ENCODE measurements around the gene GMDS.
"Not testable (repeated sequence)": the region's sequence is repeated elsewhere in the genome, so short reads cannot be mapped to it uniquely, and the experiment has no call there.

GMDS gene

GRCh38 chr6:1708820-1709219 is 536.6 kb downstream of the GMDS start:
- DNase-seq (ENCODE audit: low read depth), result no peak

- no peak for DNase-seq (ENCODE audit: low read depth)
These were observed 537.3 kb downstream of the GMDS start for GRCh38 chr6:1708122-1708521.

DNA sequence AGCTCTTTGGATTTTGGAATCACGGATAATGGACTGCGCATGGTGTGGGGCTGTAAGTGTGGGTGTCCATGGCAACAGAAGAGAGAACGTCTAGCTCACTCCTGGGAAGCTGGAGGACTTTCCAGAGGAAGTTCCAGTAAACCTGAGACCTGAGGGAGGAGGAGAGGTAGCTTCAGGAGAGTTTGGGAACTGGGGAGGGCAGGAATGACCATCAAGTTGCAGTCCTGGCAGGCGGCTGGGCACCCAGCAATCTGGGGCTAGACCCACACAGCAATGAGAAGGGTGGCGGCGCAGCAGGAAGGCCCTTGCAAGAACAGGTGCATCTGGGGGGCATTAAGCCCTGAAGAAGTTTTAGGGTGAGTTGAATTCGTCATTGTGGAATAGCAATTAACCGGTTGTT is 539.8 kb downstream of the GMDS start:
- DNase-seq (ENCODE audit: low read depth), result no peak

GRCh38 chr6:1705183-1705582 is 540.2 kb downstream of the GMDS start:
- DNase-seq (ENCODE audit: low read depth), result no peak

GRCh38 chr6:1704711-1705110 is 540.7 kb downstream of the GMDS start:
- no peak for DNase-seq (ENCODE audit: low read depth)

DNA sequence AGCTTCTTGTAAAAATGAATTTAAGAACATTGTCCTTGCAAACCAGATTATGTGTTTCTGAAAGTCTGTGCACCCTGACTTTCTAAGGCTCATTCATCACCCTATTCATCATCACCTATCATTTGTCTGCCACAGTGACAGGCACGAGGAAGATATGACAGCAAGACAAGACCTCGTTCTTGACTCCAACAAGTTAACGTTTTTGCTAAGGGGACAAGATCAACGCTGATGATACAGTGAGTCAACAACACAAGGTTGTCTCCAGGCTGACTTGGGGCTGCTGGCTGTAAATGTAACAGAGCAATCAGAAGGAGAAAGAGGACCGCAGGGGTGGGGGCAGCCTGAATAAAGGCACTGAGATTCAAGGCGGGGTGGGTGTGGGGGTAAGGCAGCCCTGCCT is 541.5 kb downstream of the GMDS start:
- no peak for DNase-seq (ENCODE audit: low read depth)

- DNase-seq (ENCODE audit: low read depth), result no peak
These were observed 542.1 kb downstream of the GMDS start for GRCh38 chr6:1703091-1703855.

GRCh38 chr6:1702580-1703051 is 542.8 kb downstream of the GMDS start:
- DNase-seq (ENCODE audit: low read depth), result no peak

DNA sequence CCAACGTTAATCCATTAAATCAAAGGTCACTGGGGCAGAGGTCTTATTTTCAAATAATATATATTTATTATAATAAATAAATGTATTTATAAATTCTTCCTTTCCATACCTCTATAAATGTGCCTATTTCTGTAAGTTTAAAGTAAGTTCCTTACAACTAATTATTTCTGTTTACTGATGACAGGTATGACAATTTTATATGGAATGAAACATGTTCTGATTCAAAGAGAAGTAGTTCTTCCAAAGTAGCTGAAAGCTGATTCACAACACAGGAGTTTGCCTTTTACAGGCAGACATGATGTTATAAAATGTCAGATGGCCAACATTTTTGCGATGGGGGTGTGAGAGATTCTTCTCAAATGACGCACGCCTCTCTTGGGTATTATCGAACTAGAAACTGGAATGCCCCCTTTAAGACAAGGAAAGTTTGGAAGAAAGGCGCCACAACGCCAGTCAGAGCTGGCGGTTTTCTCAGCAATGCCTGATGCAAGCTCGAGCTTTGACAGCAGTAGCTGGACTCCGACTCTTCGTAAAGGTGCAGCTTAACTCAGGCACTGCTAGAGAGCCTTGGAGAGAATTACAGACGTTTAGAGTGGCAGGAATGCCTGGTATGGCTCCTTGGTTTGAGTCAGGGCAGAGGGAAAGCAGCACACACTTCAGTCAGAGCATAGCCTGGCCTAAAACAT is 543.6 kb downstream of the GMDS start:
- no peak for DNase-seq (ENCODE audit: low read depth)

- DNase-seq (ENCODE audit: low read depth), result no peak
These were observed 545.0 kb downstream of the GMDS start for GRCh38 chr6:1700278-1700967.

DNA sequence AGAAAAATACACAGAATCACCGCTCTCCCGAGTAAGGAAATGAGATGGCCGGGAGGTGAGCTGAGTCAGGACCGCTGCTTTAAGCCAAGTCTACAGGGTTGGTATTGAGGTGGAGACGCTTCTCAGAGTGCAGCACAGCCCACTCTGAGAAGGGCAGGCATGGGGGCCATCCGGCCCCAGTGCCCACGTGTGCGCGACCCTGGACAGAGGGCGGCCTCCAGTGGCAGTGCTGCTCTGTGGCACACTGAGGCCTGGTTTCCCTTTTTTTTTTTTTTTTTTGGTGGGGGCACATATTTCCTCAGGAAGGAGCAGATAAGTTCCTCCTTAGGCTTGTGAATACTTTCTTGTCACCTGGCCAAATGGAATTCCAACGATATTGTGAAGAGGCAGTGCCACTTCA is 546.9 kb downstream of the GMDS start:
- no peak for DNase-seq (ENCODE audit: low read depth)

- DNase-seq (ENCODE audit: low read depth), result no peak
These were observed 547.6 kb downstream of the GMDS start for GRCh38 chr6:1697688-1698351.

DNA sequence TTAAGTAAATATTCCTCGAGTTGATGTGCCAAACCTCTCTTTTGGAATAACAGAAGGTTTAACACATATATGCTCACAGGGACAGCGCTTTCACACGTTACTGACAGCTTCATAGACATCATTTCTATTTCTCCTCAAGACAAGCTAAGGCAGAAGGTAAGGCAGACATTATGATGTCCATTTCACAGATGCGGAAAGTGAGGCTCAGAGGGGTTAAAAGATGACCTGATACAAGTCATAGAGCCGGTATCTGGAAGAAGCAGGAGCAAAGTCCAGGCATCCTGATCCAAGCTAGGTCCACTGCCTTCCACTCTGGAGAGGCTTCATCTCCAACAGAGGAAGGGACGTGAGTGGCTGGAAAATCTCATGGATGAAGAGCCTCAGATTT is 548.9 kb downstream of the GMDS start:
- DNase-seq (ENCODE audit: low read depth), result no peak

DNA sequence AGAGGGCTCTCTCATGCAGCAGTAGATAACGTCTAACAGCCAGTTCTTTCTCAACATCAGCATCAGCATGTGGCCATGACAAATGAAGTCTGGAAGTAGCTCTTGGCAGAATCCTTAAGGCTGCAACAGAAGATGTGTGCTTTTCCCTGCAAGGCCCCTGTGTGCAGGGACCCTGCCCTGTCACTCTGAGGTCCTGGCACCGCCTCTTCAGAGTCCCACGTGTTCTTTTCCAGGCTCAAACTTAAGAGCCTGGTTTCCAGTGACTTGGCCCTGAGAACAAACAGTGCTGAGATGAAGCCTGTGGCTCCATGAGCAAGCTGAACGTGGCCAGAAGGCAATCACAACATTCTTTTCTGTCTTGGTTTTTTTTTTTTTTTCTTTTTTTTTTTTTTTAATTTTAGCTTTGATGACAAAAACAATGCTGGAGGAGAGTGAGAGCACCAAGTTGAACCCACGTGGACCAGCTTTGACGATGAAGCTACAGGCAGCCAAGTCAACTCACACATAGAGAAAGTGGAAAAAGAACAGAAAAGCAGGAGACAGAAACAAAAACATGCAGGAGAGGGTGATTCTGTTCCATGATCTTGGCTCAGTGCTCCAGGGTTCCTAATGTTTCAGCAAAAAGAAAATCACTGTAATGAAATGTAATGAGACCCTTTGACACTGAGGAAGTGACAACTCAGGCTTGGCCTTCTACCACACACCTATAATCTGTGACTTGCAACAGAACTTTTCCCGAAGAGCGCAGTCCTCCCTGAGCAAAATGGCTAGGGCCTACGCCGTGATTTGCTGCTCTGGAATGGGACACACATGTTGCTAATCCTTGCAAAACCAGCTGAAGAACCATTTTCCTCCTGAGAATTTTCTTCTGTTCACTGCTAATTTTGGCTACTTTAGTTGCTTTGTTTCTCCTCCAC is 549.6 kb downstream of the GMDS start:
- no peak for DNase-seq (ENCODE audit: low read depth)

- not testable (repeated sequence) for DNase-seq (ENCODE audit: low read depth)
These were observed 553.6 kb downstream of the GMDS start for GRCh38 chr6:1691828-1692227.

GRCh38 chr6:1690656-1691055 is 554.7 kb downstream of the GMDS start:
- not testable (repeated sequence) for DNase-seq (ENCODE audit: low read depth)

- DNase-seq (ENCODE audit: low read depth), result no peak
These were observed 556.3 kb downstream of the GMDS start for GRCh38 chr6:1689141-1689540.

GRCh38 chr6:1688396-1688795 is 557.0 kb downstream of the GMDS start:
- DNase-seq (ENCODE audit: low read depth), result no peak

DNA sequence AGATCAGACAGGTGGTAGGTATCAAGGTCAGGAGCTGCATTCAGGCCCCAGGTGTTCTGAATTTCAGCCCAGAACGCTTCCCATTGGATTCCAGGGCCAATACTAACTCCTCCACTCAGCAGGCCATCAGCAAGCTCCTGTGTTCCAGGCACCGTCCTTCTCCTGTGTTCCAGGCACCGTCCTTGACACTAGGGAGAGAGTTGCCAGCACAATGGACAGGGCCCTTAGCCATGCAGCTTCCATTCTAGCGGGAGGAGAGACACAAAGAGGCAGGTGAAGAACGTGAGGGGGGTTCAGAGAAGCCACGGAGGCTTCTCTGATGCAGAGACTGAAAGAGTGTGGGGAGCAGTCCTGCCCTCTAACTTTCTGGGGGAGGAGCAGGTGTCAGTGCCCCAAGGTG is 558.0 kb downstream of the GMDS start:
- DNase-seq (ENCODE audit: low read depth), result no peak

DNA sequence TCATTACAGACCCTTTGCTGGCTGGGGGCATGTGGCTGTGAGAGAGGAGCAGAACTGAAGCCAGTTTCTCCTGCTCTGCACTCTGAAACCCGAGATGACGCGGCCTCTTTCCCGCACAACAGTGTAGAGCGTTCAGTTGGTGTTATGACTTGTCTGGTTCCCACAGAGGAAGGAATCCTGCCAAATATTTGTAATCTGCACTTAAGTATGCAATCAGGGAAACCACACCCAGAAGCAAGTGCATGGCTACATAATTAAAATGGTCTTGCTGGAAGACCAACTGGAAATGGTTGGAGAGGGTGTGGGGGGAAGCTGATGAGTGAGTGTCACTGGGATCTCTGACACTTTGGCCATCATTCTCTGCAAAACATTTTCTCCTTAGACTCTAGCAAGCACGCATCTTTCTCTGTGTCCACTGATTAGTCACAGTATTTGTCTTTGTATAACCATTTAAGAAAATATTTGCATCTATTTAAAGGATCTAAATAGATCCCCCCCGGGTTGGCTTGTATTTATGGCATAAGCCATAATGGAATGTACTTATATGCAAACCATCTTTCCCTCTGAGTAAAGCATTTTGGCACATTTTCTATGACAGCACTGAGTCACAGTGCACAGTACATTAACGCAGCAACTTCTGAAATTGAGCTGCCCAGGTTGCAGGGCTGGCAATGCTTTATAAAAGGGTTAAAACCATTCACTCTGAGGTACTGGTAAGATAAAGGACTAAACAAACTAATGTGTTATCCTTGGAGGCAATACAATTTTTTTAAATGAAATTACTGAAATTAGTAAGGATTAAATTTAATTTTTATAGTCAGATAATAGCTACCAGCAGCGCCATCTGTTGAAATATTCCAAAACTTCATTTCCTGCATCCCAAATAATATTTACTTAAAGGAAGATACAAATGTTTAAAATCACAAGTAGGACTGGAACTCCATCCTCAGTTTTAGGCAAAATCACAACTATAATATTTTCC is 559.0 kb downstream of the GMDS start:
- no peak for DNase-seq (ENCODE audit: low read depth)

Data from activated T-cell treated with anti-CD3 and anti-CD28 coated beads for 24 hours (primary cell).